Stimulated activated CD8-positive, alpha-beta memory T cell treated with anti-CD3 and anti-CD28 coated beads, Interleukin-4, amount 100 ng/mL, for 48 hours (primary cell): ENCODE data around the gene ELF4.

ENCODE experiments used
- DNase-seq: peaks from one replicate; pipeline ENCODE4 v3.0.0-alpha.2; 2020

Gene ELF4

GRCh38 chrX:130111220-130112154, 1.2 kb upstream of the ELF4 start:
- no peak for DNase-seq

GRCh38 chrX:130109429-130110378, 593 bp downstream of the ELF4 start:
- DNase-seq, result no peak

- peak; percentile 64 for DNase-seq
Measured at GRCh38 chrX:130108647-130109428, 1.5 kb downstream of the ELF4 start.

- no peak for DNase-seq
Measured at GRCh38 chrX:130106071-130106470, 4.2 kb downstream of the ELF4 start.

- DNase-seq, result no peak
Measured at GRCh38 chrX:130105244-130105643, 5.1 kb downstream of the ELF4 start.

- no peak for DNase-seq
Measured at GRCh38 chrX:130103605-130104004, 6.7 kb downstream of the ELF4 start.

GRCh38 chrX:130100180-130100579, 10.1 kb downstream of the ELF4 start:
- DNase-seq, result no peak

- DNase-seq, result no peak
Measured at GRCh38 chrX:130098210-130098552, 12.1 kb downstream of the ELF4 start.

GRCh38 chrX:130097507-130098209, 12.6 kb downstream of the ELF4 start:
- no peak for DNase-seq

GRCh38 chrX:130095249-130096030, 14.9 kb downstream of the ELF4 start:
- DNase-seq, result no peak

- no peak for DNase-seq
Measured at GRCh38 chrX:130094696-130095095, 15.6 kb downstream of the ELF4 start.

- no peak for DNase-seq
Measured at GRCh38 chrX:130093271-130093670, 17.0 kb downstream of the ELF4 start.

- peak; percentile 82 for DNase-seq
Measured at GRCh38 chrX:130091980-130092522, 18.2 kb downstream of the ELF4 start.

- DNase-seq, result no peak
Measured at GRCh38 chrX:130090364-130090763, 19.9 kb downstream of the ELF4 start.

GRCh38 chrX:130086447-130087206, 23.7 kb downstream of the ELF4 start:
- DNase-seq, result peak; percentile 77

- no peak for DNase-seq
Measured at GRCh38 chrX:130085551-130086446, 24.5 kb downstream of the ELF4 start.

GRCh38 chrX:130084631-130085237, 25.6 kb downstream of the ELF4 start:
- no peak for DNase-seq

- DNase-seq, result no peak
Measured at GRCh38 chrX:130083656-130084382, 26.5 kb downstream of the ELF4 start.
